T follicular helper cell (primary cell): ENCODE results near the gene LIMS4.
"Not testable (repeated sequence)": the region's sequence is repeated elsewhere in the genome, so short reads cannot be mapped to it uniquely, and the experiment has no call there.

Experiments used
- DNase-seq: peaks from one replicate; pipeline ENCODE4 v3.0.0-alpha.2; 2020; ENCODE audit warnings: low read depth

Gene LIMS4

GRCh38 chr2:110450951-110451350, 21.7 kb downstream of the LIMS4 start:
- not testable (repeated sequence) for DNase-seq

- DNase-seq, result not testable (repeated sequence)
Measured at GRCh38 chr2:110449127-110449947, 23.3 kb downstream of the LIMS4 start.

- not testable (repeated sequence) for DNase-seq
Measured at GRCh38 chr2:110446644-110447043, 26.0 kb downstream of the LIMS4 start.

- DNase-seq, result not testable (repeated sequence)
Measured at GRCh38 chr2:110443305-110444005, 29.2 kb downstream of the LIMS4 start.

- not testable (repeated sequence) for DNase-seq
Measured at GRCh38 chr2:110441905-110442304, 30.7 kb downstream of the LIMS4 start.

- not testable (repeated sequence) for DNase-seq
Measured at GRCh38 chr2:110434565-110434964, 38.1 kb downstream of the LIMS4 start.

GRCh38 chr2:110425725-110426124, 46.9 kb downstream of the LIMS4 start:
- not testable (repeated sequence) for DNase-seq

GRCh38 chr2:110424421-110424820, 48.2 kb downstream of the LIMS4 start:
- DNase-seq, result not testable (repeated sequence)

GRCh38 chr2:110423574-110423962, 49.0 kb downstream of the LIMS4 start:
- not testable (repeated sequence) for DNase-seq

- DNase-seq, result not testable (repeated sequence)
Measured at GRCh38 chr2:110422852-110423573, 49.6 kb downstream of the LIMS4 start.

- not testable (repeated sequence) for DNase-seq
Measured at GRCh38 chr2:110420641-110421354, 51.8 kb downstream of the LIMS4 start.

GRCh38 chr2:110407142-110407541, 65.5 kb downstream of the LIMS4 start:
- not testable (repeated sequence) for DNase-seq

GRCh38 chr2:110404988-110405387, 67.6 kb downstream of the LIMS4 start:
- not testable (repeated sequence) for DNase-seq

- not testable (repeated sequence) for DNase-seq
Measured at GRCh38 chr2:110404246-110404645, 68.4 kb downstream of the LIMS4 start.

- DNase-seq, result not testable (repeated sequence)
Measured at GRCh38 chr2:110401001-110401618, 71.5 kb downstream of the LIMS4 start.

GRCh38 chr2:110399378-110399777, 73.2 kb downstream of the LIMS4 start:
- not testable (repeated sequence) for DNase-seq

GRCh38 chr2:110395990-110396389, 76.6 kb downstream of the LIMS4 start:
- DNase-seq, result not testable (repeated sequence)
